ENCODE results near the gene FAM168A.
A peak's percentile ranks its signal among the peaks of the same experiment; 100 is the strongest.

Gene FAM168A

DNA sequence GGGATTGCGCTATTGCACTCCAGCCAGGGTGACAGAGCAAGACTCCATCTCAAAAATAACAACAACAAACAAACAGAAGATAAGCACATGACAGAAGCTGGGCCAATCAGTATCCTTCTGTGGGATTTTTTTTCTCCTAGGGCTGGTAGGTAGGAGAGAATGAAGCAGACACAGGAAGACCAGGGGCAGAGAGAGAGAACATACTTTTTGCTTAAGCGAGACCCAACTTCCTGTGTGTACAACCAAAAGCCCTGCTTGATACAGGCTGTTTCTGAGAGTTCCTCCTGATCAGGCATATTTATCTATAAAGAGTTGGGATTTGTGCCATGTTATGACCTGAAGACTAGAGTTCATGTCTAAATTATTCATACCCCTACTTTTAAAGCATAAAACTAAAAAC lies 36.1 kb upstream of the FAM168A start:
- no peak overlapping the region for H3K27ac ChIP-seq (replicated peaks)
- no peak for TF ChIP-seq POLR2AphosphoS5 (IDR thresholded peaks at IDR 0.05; ENCODE audit: low read depth)
- TF ChIP-seq CTCF (IDR thresholded peaks at IDR 0.05; ENCODE audit: insufficient read depth, low read length): no peak
- TF ChIP-seq, protein P1, sequence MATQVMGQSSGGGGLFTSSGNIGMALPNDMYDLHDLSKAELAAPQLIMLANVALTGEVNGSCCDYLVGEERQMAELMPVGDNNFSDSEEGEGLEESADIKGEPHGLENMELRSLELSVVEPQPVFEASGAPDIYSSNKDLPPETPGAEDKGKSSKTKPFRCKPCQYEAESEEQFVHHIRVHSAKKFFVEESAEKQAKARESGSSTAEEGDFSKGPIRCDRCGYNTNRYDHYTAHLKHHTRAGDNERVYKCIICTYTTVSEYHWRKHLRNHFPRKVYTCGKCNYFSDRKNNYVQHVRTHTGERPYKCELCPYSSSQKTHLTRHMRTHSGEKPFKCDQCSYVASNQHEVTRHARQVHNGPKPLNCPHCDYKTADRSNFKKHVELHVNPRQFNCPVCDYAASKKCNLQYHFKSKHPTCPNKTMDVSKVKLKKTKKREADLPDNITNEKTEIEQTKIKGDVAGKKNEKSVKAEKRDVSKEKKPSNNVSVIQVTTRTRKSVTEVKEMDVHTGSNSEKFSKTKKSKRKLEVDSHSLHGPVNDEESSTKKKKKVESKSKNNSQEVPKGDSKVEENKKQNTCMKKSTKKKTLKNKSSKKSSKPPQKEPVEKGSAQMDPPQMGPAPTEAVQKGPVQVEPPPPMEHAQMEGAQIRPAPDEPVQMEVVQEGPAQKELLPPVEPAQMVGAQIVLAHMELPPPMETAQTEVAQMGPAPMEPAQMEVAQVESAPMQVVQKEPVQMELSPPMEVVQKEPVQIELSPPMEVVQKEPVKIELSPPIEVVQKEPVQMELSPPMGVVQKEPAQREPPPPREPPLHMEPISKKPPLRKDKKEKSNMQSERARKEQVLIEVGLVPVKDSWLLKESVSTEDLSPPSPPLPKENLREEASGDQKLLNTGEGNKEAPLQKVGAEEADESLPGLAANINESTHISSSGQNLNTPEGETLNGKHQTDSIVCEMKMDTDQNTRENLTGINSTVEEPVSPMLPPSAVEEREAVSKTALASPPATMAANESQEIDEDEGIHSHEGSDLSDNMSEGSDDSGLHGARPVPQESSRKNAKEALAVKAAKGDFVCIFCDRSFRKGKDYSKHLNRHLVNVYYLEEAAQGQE (IDR thresholded peaks at IDR 0.05; ENCODE audit: insufficient replicate concordance, low read depth): no peak
- TF ChIP-seq GABPA (IDR thresholded peaks at IDR 0.05; ENCODE audit: low read depth): no peak
- TF ChIP-seq SPI1 (IDR thresholded peaks at IDR 0.05; ENCODE audit: borderline replicate concordance, low read depth): no peak

DNA sequence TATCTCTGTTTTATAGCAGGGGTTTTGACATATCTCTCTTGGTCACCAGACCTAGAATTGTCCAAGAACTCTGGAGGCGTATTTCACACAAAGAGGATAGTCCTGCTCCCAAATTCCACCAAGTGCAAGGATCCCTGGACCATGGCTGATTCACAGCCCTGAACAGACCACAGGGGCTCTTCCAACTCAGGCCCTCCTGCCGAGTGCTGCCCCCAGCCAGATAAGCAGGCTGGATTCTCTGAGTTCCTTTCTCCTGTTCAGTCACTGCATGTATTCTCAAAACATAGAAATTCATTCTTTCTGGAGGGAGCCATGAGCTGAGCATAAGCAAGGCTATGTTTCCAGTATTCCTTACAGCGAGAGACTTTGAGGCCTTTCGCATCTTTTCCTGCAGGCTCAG lies 35.1 kb upstream of the FAM168A start:
- TF ChIP-seq SPI1 (IDR thresholded peaks at IDR 0.05; ENCODE audit: borderline replicate concordance, low read depth): no peak
- no peak for TF ChIP-seq POLR2AphosphoS5 (IDR thresholded peaks at IDR 0.05; ENCODE audit: low read depth)
- TF ChIP-seq, protein P1 (IDR thresholded peaks at IDR 0.05; ENCODE audit: insufficient replicate concordance, low read depth): no peak
- TF ChIP-seq GABPA (IDR thresholded peaks at IDR 0.05; ENCODE audit: low read depth): no peak
- no peak for TF ChIP-seq CTCF (IDR thresholded peaks at IDR 0.05; ENCODE audit: insufficient read depth, low read length)
- no peak overlapping the region for H3K4me3 ChIP-seq (replicated peaks; ENCODE audit: insufficient read depth, low read length)
- no peak overlapping the region for H3K27ac ChIP-seq (replicated peaks)
- no peaks in the 10 kb centered on the region for H3K27me3 ChIP-seq (ENCODE audit: insufficient read depth, poor library complexity, severe bottlenecking)
- DNase-seq (ENCODE audit: low read depth in 1 of 2, low spot score in 1 of 2): no peak

More for the DNA sequence above, 36.1 kb upstream of the FAM168A start:
- Histone ChIP-seq H3K27me3 (ENCODE audit: insufficient read depth, poor library complexity, severe bottlenecking) (no peaks in the 10 kb centered on the region), H3K4me3 (replicated peaks; ENCODE audit: insufficient read depth, low read length) (no peak overlapping the region)
- no peak for DNase-seq (ENCODE audit: low read depth in 1 of 2, low spot score in 1 of 2)

- Histone ChIP-seq H3K4me3 (replicated peaks; ENCODE audit: insufficient read depth, low read length) (no peak overlapping the region), H3K27me3 (ENCODE audit: insufficient read depth, poor library complexity, severe bottlenecking) (no peaks in the 10 kb centered on the region), H3K27ac (replicated peaks) (no peak overlapping the region)
- DNase-seq (ENCODE audit: low read depth in 1 of 2, low spot score in 1 of 2): peak in 1 of 2 experiments; percentile 6
- TF ChIP-seq GABPA (IDR thresholded peaks at IDR 0.05; ENCODE audit: low read depth) (no peak), CTCF (IDR thresholded peaks at IDR 0.05; ENCODE audit: insufficient read depth, low read length) (no peak), SPI1 (IDR thresholded peaks at IDR 0.05; ENCODE audit: borderline replicate concordance, low read depth) (no peak), POLR2AphosphoS5 (IDR thresholded peaks at IDR 0.05; ENCODE audit: low read depth) (no peak)
Observed at GRCh38 chr11:73629907-73630306, 32.0 kb upstream of the FAM168A start.

GRCh38 chr11:73625696-73626318 lies 27.9 kb upstream of the FAM168A start:
- DNase-seq (ENCODE audit: low read depth in 1 of 2, low spot score in 1 of 2): peak; percentile 16 to 75
- Histone ChIP-seq H3K27ac (replicated peaks) (no peak overlapping the region), H3K4me3 (replicated peaks; ENCODE audit: insufficient read depth, low read length) (no peak overlapping the region), H3K27me3 (ENCODE audit: insufficient read depth, poor library complexity, severe bottlenecking) (no peaks in the 10 kb centered on the region)
- TF ChIP-seq POLR2AphosphoS5 (IDR thresholded peaks at IDR 0.05; ENCODE audit: low read depth) (no peak), GABPA (IDR thresholded peaks at IDR 0.05; ENCODE audit: low read depth) (no peak), SPI1 (IDR thresholded peaks at IDR 0.05; ENCODE audit: borderline replicate concordance, low read depth) (no peak), CTCF (IDR thresholded peaks at IDR 0.05; ENCODE audit: insufficient read depth, low read length) (peak; percentile 89)

Measured in HL-60 (cell line).